GM18519 (cell line): ENCODE measurements around the gene KMT2C.
"Not testable (repeated sequence)": the region's sequence is repeated elsewhere in the genome, so short reads cannot be mapped to it uniquely, and the experiment has no call there.

ENCODE experiments used
- ATAC-seq: cut with Tn5 transposase; IDR thresholded peaks from one replicate; pipeline ENCODE4 v1.9.1; 2021; ENCODE audit warnings: mild to moderate bottlenecking, moderate library complexity; ENCODE audit not compliant: unreplicated experiment, low FRiP score

KMT2C gene

DNA sequence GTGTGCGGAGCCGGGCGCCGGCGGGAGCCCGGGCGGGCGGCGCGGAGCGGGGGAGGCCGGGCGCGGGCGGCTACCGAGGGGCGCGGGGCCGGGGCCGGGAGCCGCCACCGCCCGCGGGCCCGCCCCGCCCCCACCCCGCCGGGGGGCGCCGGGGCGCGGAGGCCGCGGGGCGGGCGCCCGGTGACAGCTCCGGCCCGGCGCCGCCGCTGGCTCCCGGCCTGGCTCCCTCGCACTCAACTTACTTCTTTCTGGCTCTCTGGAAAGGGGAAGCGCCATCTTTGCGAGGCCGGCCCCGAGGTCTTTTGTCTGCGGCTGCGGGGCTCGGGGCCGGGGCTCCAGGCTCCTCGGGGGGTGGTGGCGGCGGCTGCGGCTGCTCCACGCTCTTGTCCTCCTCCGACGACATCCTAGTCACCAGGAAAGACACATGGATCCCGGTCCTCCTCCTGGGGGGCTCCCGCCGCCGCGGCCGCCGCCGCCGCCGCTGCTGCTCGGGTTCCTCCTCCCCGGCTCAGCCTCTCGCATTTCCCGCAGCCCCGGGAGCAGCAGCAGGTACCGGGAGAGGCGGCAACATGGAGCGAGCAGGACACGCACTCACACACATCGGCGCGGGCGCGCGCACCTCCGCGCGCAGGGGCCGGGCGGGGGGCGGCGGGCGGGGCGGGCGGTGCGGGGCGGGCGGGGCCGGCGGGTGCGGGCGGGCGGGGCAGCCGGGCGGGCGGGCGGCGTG is at the start of gene KMT2C:
Gene KMT2C (minus strand): TSS at position 620 of the 727 bp plus-strand sequence. CDS start 217 bp downstream, at position 403.
- peak; percentile 2 for ATAC-seq

- ATAC-seq: no peak
These were observed 45.3 kb upstream of the KMT2C start for GRCh38 chr7:152481082-152481481.

DNA sequence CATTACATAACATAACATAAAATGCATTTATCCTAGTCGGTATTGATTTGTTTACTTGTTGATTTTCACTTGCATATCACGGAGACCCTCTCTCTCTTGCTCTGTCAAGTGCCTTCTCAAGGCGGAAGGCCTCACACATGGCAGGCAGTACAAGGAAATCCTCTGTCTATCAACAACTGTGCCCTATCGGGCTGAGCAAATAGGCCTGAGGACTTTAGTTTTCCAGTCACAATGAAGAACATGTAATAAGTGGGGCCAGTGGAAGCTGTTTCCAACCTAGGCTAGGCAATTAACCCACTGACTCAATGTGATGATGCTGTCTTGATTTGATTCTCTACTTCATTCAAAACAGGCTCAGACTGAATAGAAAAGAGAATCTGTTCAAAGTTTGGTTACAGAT is 44.9 kb upstream of the KMT2C start:
- ATAC-seq: no peak

DNA sequence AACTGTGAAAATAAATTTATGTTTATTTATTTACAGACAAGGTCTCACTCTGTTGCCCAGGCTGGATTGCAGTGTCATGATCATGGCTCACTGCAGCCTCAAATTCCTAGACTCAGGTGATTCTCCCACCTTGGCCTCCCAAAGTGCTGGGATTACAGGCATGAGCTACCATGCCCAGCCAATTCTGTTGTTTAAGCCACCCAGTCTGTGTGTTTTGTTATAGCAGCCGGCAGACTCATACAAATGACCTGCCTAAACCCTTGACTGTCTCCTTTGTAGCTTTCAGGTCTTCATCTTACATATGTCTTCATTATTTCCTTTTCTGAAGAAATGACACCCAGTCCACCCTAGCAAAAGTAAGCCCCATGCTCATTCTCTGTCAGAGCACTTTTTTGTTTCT is 43.8 kb upstream of the KMT2C start:
- no peak for ATAC-seq

GRCh38 chr7:152478140-152478539 is 42.3 kb upstream of the KMT2C start:
- no peak for ATAC-seq

DNA sequence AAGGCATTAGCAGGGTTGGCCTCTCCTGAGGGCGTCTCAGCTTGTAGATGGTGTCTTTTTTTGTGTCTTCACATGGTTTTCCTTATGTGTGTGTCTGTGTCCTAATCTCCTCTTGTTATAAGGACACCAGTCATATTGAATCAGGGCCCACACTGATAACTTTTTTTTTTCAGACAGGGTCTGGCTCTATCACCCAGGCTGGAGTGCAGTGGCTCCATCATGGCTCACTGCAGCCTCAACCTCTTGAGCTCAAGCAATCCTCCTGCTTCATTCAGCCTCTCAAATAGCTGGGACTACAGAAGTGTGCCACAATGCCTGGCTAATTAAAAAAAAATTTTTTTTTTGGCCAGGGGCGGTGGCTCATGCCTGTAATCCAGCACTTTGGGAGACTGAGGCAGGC is 41.3 kb upstream of the KMT2C start:
- ATAC-seq: no peak

DNA sequence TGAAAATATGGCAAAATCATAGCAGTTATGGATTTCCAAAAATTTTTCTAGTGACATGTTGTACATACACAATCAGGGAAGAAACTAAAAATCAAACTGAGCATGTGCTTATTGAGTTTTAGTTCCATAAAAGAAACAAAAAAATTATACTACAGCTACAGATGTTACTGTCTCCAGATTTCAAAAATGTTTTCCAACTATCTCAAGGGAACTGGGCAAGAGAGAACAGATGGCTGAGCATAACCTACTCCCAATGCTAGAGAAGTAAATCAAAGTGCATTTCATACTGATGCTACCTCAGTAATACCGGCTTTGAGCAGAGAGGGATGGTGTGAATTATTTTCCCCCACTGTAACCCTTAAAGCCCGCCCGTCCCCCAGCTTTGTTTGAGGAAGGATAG is 40.7 kb upstream of the KMT2C start:
- no peak for ATAC-seq

GRCh38 chr7:152471023-152471620 is 35.3 kb upstream of the KMT2C start:
- ATAC-seq: not testable (repeated sequence)

DNA sequence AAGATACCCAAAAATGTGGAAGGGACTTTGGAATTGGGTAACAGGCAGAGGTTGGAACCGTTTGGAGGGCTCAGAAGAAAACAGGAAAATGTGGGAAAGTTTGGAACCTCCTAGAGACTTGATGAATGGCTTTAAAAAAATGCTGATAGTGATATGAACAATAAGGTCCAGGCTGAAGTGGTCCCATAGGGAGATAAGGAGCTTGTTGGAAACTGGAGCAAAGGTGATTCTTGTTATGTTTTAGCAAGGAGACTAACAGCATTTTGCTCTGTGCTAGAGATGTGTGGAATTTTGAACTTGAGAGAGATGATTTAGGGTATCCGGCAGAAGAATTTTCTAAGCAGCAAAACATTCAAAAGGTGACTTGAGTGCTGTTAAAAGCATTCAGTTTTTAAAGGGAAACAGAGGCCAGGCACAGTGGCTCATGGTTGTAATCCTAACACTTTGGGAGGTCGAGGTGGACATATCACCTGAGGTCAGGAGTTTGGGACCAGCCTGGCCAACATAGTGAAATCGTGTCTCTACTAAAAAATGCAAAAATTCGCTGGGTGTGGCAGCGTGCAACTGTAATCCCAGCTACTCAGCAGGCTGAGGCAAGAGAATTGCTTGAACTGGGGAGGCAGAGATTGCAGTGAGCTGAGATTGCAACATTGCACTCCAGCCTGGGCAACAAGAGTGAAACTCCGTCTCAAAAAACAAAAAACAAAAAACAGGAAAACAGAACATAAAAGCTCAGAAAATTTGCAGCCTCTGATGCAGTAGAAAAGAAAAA is 34.6 kb upstream of the KMT2C start:
- not testable (repeated sequence) for ATAC-seq

DNA sequence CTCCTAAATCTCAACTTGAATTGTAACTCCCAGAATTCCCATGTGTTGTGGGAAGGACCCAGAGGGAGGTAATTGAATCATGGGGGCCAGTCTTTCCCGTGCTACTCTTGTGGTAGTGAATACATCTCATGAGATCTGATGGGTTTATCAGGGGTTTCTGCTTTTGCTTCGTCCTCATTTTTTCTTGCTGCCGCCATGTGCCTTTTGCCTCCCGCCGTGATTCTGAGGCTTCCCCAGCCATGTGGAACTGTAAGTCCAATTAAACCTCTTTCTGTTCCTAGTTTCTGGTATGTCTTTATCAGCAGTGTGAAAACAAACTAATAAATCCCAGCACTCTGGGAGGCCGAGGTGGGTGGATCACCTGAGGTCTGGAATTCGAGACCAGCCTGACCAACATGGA is 33.8 kb upstream of the KMT2C start:
- not testable (repeated sequence) for ATAC-seq

DNA sequence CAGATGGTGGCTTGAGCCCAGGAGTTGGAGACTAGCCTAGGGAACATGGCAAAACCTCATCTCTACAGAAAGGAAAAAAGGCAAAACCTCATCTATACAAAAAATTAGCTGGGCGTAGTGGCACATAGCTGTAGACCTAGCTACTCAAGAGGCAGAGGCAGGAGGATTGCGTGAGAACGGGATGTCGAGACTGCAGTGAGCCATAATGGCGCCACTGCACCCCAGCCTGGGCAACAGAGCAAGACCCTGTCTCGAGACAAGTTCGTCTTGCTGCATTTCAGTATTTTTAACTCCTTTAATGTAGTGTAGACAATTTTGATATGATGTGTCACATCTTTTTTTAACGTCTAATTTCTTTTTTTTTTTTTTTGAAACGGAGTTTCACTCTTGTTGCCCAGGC is 31.4 kb upstream of the KMT2C start:
- no peak for ATAC-seq

DNA sequence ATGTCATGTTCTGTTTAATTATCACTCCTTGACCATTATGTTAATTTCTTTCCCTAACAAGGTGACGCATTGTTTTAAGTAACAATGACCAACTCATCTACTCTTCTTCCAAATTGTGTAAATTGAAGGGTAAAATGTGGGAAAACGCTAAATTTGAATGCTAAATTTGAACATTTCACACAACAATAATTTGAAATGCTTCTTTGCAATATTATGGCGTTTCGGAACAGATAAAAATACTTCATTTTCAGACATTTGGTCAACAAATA is 29.2 kb upstream of the KMT2C start:
- ATAC-seq: no peak

- peak; percentile 26 for ATAC-seq
These were observed 28.7 kb upstream of the KMT2C start for GRCh38 chr7:152464312-152465118.

GRCh38 chr7:152463709-152464311 is 28.0 kb upstream of the KMT2C start:
- peak; percentile 78 for ATAC-seq

DNA sequence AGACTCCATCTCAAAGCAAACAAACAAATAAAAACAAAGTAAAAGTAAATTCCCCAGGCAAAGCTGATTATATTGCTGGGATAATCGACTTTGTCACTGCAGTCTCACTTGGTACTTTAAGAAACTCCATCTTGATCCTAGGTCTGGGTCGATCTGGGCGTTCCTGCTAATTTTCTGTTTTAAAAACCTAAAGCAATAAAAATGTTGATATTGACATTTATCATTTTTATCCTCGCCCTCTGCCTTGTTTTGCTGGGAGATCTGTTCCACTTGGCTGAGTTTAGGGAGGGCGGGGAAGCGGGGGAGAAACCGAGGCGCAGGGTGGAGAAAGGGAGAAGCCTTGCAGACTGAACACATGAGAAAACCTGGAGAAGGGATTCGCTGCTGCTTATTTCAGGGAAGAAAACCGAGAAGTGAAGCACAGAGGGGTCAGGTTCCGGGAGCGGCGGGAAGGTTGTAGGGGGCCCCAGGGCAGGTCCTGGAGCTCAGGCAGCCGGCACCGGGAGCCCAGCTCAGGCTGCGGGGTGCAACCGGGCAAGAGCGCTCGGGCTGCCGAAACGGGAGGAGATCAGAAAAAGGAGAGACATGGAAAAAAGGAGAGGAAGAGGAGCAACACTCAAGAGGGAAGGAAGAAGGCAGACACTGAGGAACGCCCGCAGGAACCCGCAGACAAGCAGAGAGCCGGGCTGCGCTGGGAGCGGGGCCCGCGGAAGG is 27.3 kb upstream of the KMT2C start:
- peak; percentile 28 for ATAC-seq

- ATAC-seq: no peak
These were observed 24.0 kb upstream of the KMT2C start for GRCh38 chr7:152459724-152460251.

DNA sequence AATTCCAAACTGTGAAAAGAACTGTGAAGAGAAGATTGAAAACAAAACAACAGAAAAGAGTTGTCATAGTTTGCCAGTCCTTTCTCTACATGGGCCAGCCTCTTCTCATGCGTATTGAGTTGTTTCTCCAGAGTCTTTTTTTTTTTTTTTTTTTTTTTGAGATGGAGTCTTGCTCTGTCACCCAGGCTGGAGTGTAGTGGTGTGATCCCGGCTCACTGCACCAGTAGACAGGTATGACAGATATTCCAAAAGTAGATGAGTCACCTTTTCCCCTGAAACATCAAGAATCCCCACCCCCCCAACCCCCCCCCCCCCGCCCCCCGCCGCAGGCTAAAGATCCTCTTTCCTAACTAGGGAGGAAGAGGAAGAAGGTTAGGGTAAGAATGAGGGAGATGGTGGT is 15.6 kb upstream of the KMT2C start:
- no peak for ATAC-seq

DNA sequence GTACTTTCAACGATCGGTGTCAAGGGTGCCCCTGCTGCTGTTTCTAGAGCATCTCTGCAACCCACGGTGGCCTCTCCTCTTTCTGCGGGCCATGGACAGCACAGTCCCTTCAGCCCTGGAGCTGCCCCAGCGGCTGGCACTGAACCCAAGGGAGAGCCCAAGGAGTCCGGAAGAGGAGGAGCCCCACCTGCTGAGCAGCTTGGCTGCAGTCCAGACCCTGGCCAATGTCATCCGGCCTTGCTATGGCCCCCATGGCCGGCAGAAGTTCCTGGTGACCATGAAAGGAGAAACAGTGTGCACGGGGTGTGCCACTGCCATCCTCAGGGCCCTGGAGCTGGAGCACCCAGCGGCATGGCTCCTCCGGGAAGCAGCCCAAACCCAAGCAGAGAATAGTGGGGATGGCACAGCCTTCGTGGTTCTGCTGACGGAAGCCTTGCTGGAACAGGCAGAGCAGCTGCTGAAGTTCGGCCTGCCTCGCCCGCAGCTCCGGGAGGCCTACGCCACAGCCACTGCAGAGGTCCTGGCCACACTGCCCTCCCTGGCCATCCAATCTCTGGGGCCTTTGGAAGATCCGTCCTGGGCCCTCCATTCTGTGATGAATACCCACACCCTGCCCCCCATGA is 9.7 kb upstream of the KMT2C start:
- not testable (repeated sequence) for ATAC-seq

DNA sequence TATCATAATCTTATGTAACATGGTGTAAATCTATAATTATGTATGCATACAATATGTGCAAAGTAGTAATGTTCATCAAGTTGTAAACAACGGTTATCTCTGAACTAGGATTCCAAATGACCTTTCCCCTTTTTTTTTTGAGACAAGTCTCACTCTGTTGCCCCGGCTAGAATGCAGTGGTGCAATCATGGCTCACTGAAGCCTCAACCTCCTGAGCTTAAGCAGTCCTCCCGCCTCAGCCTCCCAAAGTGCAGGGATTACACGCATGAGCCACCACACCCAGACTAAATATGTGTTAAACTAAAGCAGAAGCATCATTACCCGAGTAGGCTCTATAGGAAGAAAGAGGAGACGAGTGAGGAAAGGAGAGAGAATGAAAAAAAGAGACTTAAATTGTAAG is 7.8 kb upstream of the KMT2C start:
- ATAC-seq: no peak
